22Rv1 (cell line): ENCODE measurements around the gene VMP1.

Experiments used
- ZFX ChIP-seq: fragments of 450-650 bp; IDR thresholded peaks from 2 replicates; pipeline ENCODE4 v1.6.1; 2017; ENCODE audit warnings: antibody characterized with exemption, borderline replicate concordance
- TF ChIP-seq, protein P1 (sequence below): fragments of 450-650 bp; IDR thresholded peaks from 2 replicates; pipeline ENCODE4 v1.5.1; 2017; ENCODE audit warnings: mild to moderate bottlenecking

DNA sequence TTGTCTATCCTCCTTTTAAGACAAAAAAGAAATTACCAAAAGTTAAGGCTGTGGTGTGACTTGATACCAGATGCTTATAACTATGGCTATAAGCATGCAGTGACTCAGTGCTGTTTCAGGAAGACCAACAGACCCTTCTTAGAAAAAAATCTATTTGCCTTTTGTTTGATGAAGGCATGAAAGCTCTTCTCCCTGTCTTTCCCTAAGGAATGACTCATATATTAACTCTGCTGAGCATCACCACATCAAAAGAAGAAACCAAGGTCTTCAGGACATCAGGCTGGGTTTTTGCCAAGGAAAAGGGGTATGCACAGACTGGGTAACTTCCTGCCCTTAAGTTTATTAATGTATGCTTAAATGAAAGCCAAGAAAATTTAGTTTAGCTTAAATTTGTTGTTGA is 47.1 kb downstream of the VMP1 start:
- TF ChIP-seq, protein P1, sequence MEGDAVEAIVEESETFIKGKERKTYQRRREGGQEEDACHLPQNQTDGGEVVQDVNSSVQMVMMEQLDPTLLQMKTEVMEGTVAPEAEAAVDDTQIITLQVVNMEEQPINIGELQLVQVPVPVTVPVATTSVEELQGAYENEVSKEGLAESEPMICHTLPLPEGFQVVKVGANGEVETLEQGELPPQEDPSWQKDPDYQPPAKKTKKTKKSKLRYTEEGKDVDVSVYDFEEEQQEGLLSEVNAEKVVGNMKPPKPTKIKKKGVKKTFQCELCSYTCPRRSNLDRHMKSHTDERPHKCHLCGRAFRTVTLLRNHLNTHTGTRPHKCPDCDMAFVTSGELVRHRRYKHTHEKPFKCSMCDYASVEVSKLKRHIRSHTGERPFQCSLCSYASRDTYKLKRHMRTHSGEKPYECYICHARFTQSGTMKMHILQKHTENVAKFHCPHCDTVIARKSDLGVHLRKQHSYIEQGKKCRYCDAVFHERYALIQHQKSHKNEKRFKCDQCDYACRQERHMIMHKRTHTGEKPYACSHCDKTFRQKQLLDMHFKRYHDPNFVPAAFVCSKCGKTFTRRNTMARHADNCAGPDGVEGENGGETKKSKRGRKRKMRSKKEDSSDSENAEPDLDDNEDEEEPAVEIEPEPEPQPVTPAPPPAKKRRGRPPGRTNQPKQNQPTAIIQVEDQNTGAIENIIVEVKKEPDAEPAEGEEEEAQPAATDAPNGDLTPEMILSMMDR, result no peak
- TF ChIP-seq ZFX, result no peak
